GM18508 (cell line): ENCODE measurements around the gene FMN2.
"Not testable (repeated sequence)": the region's sequence is repeated elsewhere in the genome, so short reads cannot be mapped to it uniquely, and the experiment has no call there.

Experiments used
- ATAC-seq: cut with Tn5 transposase; IDR thresholded peaks from one replicate; pipeline ENCODE4 v1.9.1; 2021; ENCODE audit warnings: moderate number of reproducible peaks; ENCODE audit not compliant: insufficient read depth, unreplicated experiment

Gene FMN2

GRCh38 chr1:240402326-240402725 lies 310.6 kb downstream of the FMN2 start:
- no peak for ATAC-seq

- no peak for ATAC-seq
Measured at GRCh38 chr1:240404286-240404685, 312.6 kb downstream of the FMN2 start.

- no peak for ATAC-seq
Measured at GRCh38 chr1:240405751-240406150, 314.1 kb downstream of the FMN2 start.

- no peak for ATAC-seq
Measured at GRCh38 chr1:240407407-240407806, 315.7 kb downstream of the FMN2 start.

GRCh38 chr1:240409615-240410014 lies 317.9 kb downstream of the FMN2 start:
- ATAC-seq: no peak

GRCh38 chr1:240413732-240414131 lies 322.0 kb downstream of the FMN2 start:
- ATAC-seq: no peak

GRCh38 chr1:240414237-240414636 lies 322.6 kb downstream of the FMN2 start:
- no peak for ATAC-seq

- ATAC-seq: not testable (repeated sequence)
Measured at GRCh38 chr1:240415011-240415410, 323.3 kb downstream of the FMN2 start.

- no peak for ATAC-seq
Measured at GRCh38 chr1:240415532-240415931, 323.8 kb downstream of the FMN2 start.

- ATAC-seq: no peak
Measured at GRCh38 chr1:240417317-240417716, 325.6 kb downstream of the FMN2 start.

- ATAC-seq: no peak
Measured at GRCh38 chr1:240420766-240421165, 329.1 kb downstream of the FMN2 start.

GRCh38 chr1:240423246-240423924 lies 331.7 kb downstream of the FMN2 start:
- no peak for ATAC-seq

GRCh38 chr1:240424740-240425464 lies 333.2 kb downstream of the FMN2 start:
- ATAC-seq: no peak

GRCh38 chr1:240426051-240426450 lies 334.4 kb downstream of the FMN2 start:
- ATAC-seq: no peak

- ATAC-seq: no peak
Measured at GRCh38 chr1:240435996-240436566, 344.4 kb downstream of the FMN2 start.

GRCh38 chr1:240441669-240442068 lies 350.0 kb downstream of the FMN2 start:
- ATAC-seq: no peak

GRCh38 chr1:240445369-240445768 lies 353.7 kb downstream of the FMN2 start:
- ATAC-seq: no peak

GRCh38 chr1:240455228-240455821 lies 363.6 kb downstream of the FMN2 start:
- peak; percentile 66 for ATAC-seq

- ATAC-seq: no peak
Measured at GRCh38 chr1:240457203-240457602, 365.5 kb downstream of the FMN2 start.

- ATAC-seq: no peak
Measured at GRCh38 chr1:240462277-240462676, 370.6 kb downstream of the FMN2 start.

GRCh38 chr1:240462766-240463395 lies 371.2 kb downstream of the FMN2 start:
- no peak for ATAC-seq
